WTC11 (cell line): ENCODE data around the gene PSMB10.

Experiments
- CTCF ChIP-seq: fragments of 200-600 bp; IDR thresholded peaks from 2 replicates; pipeline ENCODE4 v1.8.0; 2022; ENCODE audit warnings: antibody characterized with exemption
- E2F5 ChIP-seq: sonication (generic); formaldehyde crosslinking; IDR thresholded peaks from 2 replicates; pipeline ENCODE4 v1.8.1; 2022; ENCODE audit warnings: mild to moderate bottlenecking, moderate library complexity, missing genetic modification reagents
- FOXK1 ChIP-seq: sonication (generic); formaldehyde crosslinking; IDR thresholded peaks from 2 replicates; pipeline ENCODE4 v1.8.0; 2022; ENCODE audit warnings: mild to moderate bottlenecking, moderate library complexity, missing genetic modification reagents
- FOXP1 ChIP-seq: sonication (generic); formaldehyde crosslinking; IDR thresholded peaks from 2 replicates; pipeline ENCODE4 v1.8.0; 2022; ENCODE audit warnings: missing genetic modification reagents, mild to moderate bottlenecking, moderate library complexity, borderline replicate concordance
- HMGXB4 ChIP-seq: sonication (generic); formaldehyde crosslinking; IDR thresholded peaks from 2 replicates; pipeline ENCODE4 v1.8.1; 2023; ENCODE audit warnings: mild to moderate bottlenecking, moderate library complexity, missing genetic modification reagents
- IRF1 ChIP-seq: sonication (generic); formaldehyde crosslinking; IDR thresholded peaks from 2 replicates; pipeline ENCODE4 v1.8.0; 2023; ENCODE audit warnings: missing genetic modification reagents
- MXD4 ChIP-seq: fragments of 250-450 bp; sonication (Bioruptor Pico); IDR thresholded peaks from 2 replicates; pipeline ENCODE4 v1.8.0; 2021; ENCODE audit warnings: mild to moderate bottlenecking, moderate library complexity, borderline replicate concordance
- NR3C1 ChIP-seq: sonication (generic); formaldehyde crosslinking; conservative IDR thresholded peaks from 2 replicates; pipeline ENCODE4 v1.8.1; 2023; ENCODE audit warnings: low read depth, mild to moderate bottlenecking, missing genetic modification reagents
- USF1 ChIP-seq: sonication (generic); formaldehyde crosslinking; IDR thresholded peaks from 2 replicates; pipeline ENCODE4 v1.8.0; 2022; ENCODE audit warnings: mild to moderate bottlenecking, missing genetic modification reagents

- TF ChIP-seq CTCF (no peak), E2F5 (CRISPR knock-in tag) (no peak), NR3C1 (CRISPR knock-in tag) (no peak), IRF1 (CRISPR knock-in tag) (no peak), FOXP1 (CRISPR knock-in tag) (no peak), MXD4 (CRISPR knock-in tag) (no peak), FOXK1 (CRISPR knock-in tag) (no peak), USF1 (CRISPR knock-in tag) (no peak), HMGXB4 (CRISPR knock-in tag) (no peak)
Measured at GRCh38 chr16:67930191-67930590, 6.5 kb downstream of the PSMB10 start.
